Astrocyte (in vitro differentiated cells and primary cell): ENCODE measurements around the gene ACSF2. TPM values are rescaled to one million over a fixed set of nuclear protein-coding genes. Genes with fewer than 3 reads are reported as not detected.

Source experiments
- DNase-seq: peaks from one replicate; pipeline ENCODE4 v3.0.0-alpha.2; 2010; ENCODE audit warnings: low read depth
- FAIRE-seq: peaks from 2 replicates; lab custom pipeline; 2011; peaks lifted over from hg19 to GRCh38; lab: Jason Lieb, UNC
- H2AFZ ChIP-seq: 2 replicates; pipeline ENCODE4 v1.6.0; 2012; ENCODE audit warnings: low read depth, low read length, inconsistent platforms
- H3K27ac ChIP-seq: 2 replicates; pipeline ENCODE4 v1.5.1; 2011; ENCODE audit warnings: low read depth, low read length, inconsistent platforms
- H3K27me3 ChIP-seq: 2 replicates; pipeline ENCODE4 v1.6.0; 2011; ENCODE audit warnings: low read length, inconsistent platforms; ENCODE audit not compliant: insufficient read depth
- H3K36me3 ChIP-seq: 2 replicates; pipeline ENCODE4 v1.5.1; 2011; ENCODE audit warnings: low read length, inconsistent platforms; ENCODE audit not compliant: insufficient read depth
- H3K4me1 ChIP-seq: 2 replicates; pipeline ENCODE4 v1.5.1; 2011; ENCODE audit warnings: low read length, inconsistent platforms; ENCODE audit not compliant: insufficient read depth
- H3K4me2 ChIP-seq: 2 replicates; pipeline ENCODE4 v1.6.0; 2012; ENCODE audit warnings: low read length, inconsistent platforms
- H3K4me3 ChIP-seq: 2 replicates; pipeline ENCODE4 v1.5.1; 2011; ENCODE audit warnings: low read depth, mild to moderate bottlenecking, low read length, inconsistent platforms; ENCODE audit not compliant: insufficient read depth
- H3K79me2 ChIP-seq: 2 replicates; pipeline ENCODE4 v1.6.0; 2012; ENCODE audit warnings: mild to moderate bottlenecking, low read length, inconsistent platforms; ENCODE audit not compliant: insufficient read depth
- H3K9ac ChIP-seq: 2 replicates; pipeline ENCODE4 v1.6.0; 2012; ENCODE audit warnings: mild to moderate bottlenecking, low read length, inconsistent platforms
- H3K9me3 ChIP-seq: 2 replicates; pipeline ENCODE4 v1.5.1; 2012; ENCODE audit warnings: low read depth, mild to moderate bottlenecking, low read length, inconsistent platforms; ENCODE audit not compliant: insufficient read depth
- H4K20me1 ChIP-seq: 2 replicates; pipeline ENCODE4 v1.6.0; 2012; ENCODE audit warnings: low read length, inconsistent platforms; ENCODE audit not compliant: insufficient read depth
- H3K27ac Mint-ChIP-seq: one replicate; pipeline ENCODE4 v1.8.0; 2021; ENCODE audit warnings: mild to moderate bottlenecking, mixed read lengths; ENCODE audit not compliant: unreplicated experiment
- H3K27me3 Mint-ChIP-seq: one replicate; pipeline ENCODE4 v1.8.0; 2021; ENCODE audit warnings: low read depth, mixed read lengths; ENCODE audit not compliant: unreplicated experiment
- H3K36me3 Mint-ChIP-seq: one replicate; pipeline ENCODE4 v1.8.0; 2021; ENCODE audit warnings: low read depth, mixed read lengths; ENCODE audit not compliant: unreplicated experiment
- H3K4me1 Mint-ChIP-seq: one replicate; pipeline ENCODE4 v1.8.0; 2021; ENCODE audit warnings: low read depth, mixed read lengths; ENCODE audit not compliant: unreplicated experiment
- H3K4me3 Mint-ChIP-seq: one replicate; pipeline ENCODE4 v1.8.0; 2021; ENCODE audit warnings: mild to moderate bottlenecking, moderate library complexity, mixed read lengths; ENCODE audit not compliant: unreplicated experiment
- H3K9me3 Mint-ChIP-seq: one replicate; pipeline ENCODE4 v1.8.0; 2021; ENCODE audit warnings: mild to moderate bottlenecking, mixed read lengths; ENCODE audit not compliant: unreplicated experiment
- CTCF ChIP-seq: IDR thresholded peaks from 2 replicates; pipeline ENCODE4 v1.5.1; 2011; ENCODE audit warnings: low read depth, mild to moderate bottlenecking, inconsistent platforms, low read length, moderate library complexity; ENCODE audit not compliant: insufficient read depth
- EZH2 ChIP-seq: IDR thresholded peaks from 2 replicates; pipeline ENCODE4 v1.6.1; 2012; ENCODE audit warnings: mild to moderate bottlenecking, low read length, inconsistent platforms; ENCODE audit not compliant: insufficient read depth
- total RNA-seq: library from RNA; stranded (reverse); gene quantifications from 2 replicates; pipeline ENCODE4 v1.2.1, GENCODE V29; 2021

The ACSF2 gene
- total RNA-seq, 1 donor from 2014 or later = 28.3 TPM

- Histone ChIP-seq H3K9ac (no peak overlapping the region), H3K4me2 (peak overlapping the region; percentile 89), H3K4me1 (peaks cover 27% of the 10 kb centered on the region), H3K9me3 (no peaks in the 10 kb centered on the region), H3K79me2 (no peaks in the 10 kb centered on the region), H4K20me1 (no peaks in the 10 kb centered on the region), H2AFZ (peak overlapping the region; percentile 7), H3K4me3 (no peak overlapping the region), H3K27me3 (no peaks in the 10 kb centered on the region), H3K27ac (no peak overlapping the region), H3K36me3 (no peaks in the 10 kb centered on the region)
- Mint-ChIP-seq H3K27ac (peak overlapping the region; percentile 92), H3K4me3 (peak overlapping the region; percentile 67), H3K9me3 (peaks cover 5% of the 10 kb centered on the region), H3K36me3 (peaks cover 2% of the 10 kb centered on the region), H3K4me1 (peaks cover 23% of the 10 kb centered on the region), H3K27me3 (no peaks in the 10 kb centered on the region)
- peak; percentile 67 for FAIRE-seq
- TF ChIP-seq CTCF (no peak), EZH2 (no peak)
- peak; percentile 90 for DNase-seq
These were observed 2.4 kb upstream of the ACSF2 start for GRCh38 chr17:50423553-50424159.

- Histone ChIP-seq H3K9me3 (no peaks in the 10 kb centered on the region), H3K4me1 (peaks cover 27% of the 10 kb centered on the region), H4K20me1 (no peaks in the 10 kb centered on the region), H3K27me3 (no peaks in the 10 kb centered on the region), H3K79me2 (no peaks in the 10 kb centered on the region), H3K9ac (no peak overlapping the region), H2AFZ (peak overlapping the region; percentile 7), H3K36me3 (no peaks in the 10 kb centered on the region), H3K4me3 (no peak overlapping the region), H3K27ac (peak overlapping the region; percentile 38), H3K4me2 (peak overlapping the region; percentile 89)
- FAIRE-seq (no peak), DNase-seq (no peak)
- peak overlapping the region; percentile 92 for H3K27ac Mint-ChIP-seq
- peaks cover 2% of the 10 kb centered on the region for H3K9me3 Mint-ChIP-seq
- TF ChIP-seq EZH2 (no peak), CTCF (no peak)
- H3K4me3 Mint-ChIP-seq = peak overlapping the region; percentile 77
- peaks cover 23% of the 10 kb centered on the region for H3K4me1 Mint-ChIP-seq
- H3K36me3 Mint-ChIP-seq = peaks cover 4% of the 10 kb centered on the region
- no peaks in the 10 kb centered on the region for H3K27me3 Mint-ChIP-seq
These were observed 1.6 kb upstream of the ACSF2 start for GRCh38 chr17:50424246-50424995.
